Measurements from ENCODE around the gene ANKRD13C. TPM values are rescaled to one million over a fixed set of nuclear protein-coding genes. Genes with fewer than 3 reads are reported as not detected.
"Not testable (repeated sequence)": the region's sequence is repeated elsewhere in the genome, so short reads cannot be mapped to it uniquely, and the experiment has no call there.

Gene ANKRD13C
- total RNA-seq, 2 donors from 2014 or later: 10.7 to 15.1 TPM

DNA sequence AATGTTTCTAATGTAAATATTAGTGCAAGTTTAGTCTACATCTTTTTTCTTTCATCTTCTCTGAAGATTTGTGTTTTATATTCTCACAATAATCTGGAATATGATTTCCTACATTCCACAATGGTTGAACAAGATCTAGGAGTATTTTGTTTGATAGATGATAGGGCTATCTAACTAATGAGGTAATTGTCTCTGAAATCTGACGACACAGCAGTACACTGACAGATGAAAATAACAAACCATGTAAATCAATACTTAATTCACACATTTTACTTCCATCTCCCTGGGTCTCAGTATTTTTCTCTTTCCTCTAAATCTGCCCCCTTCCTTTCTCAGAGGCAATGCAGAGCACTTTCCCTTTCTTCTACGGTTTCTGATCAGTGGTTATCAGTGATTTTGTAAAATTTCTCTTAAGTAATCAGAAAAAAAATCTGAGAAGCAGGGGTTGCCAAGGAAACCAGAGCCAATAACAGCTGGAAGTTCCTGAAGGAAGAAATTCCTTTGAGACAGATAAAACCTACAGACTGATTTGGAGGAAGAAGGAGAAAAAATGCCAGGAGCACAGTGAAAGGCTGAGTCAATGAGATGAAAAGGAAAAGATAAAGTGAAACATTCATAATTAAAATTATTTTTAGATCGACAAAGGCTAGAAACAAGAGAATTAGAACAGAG is 7.3 kb upstream of the ANKRD13C start:
- DNase-seq: no peak
- intact Hi-C loops (cut with DNase I): no loop called here
- ATAC-seq: peak in 1 of 2 donors; percentile 31

DNA sequence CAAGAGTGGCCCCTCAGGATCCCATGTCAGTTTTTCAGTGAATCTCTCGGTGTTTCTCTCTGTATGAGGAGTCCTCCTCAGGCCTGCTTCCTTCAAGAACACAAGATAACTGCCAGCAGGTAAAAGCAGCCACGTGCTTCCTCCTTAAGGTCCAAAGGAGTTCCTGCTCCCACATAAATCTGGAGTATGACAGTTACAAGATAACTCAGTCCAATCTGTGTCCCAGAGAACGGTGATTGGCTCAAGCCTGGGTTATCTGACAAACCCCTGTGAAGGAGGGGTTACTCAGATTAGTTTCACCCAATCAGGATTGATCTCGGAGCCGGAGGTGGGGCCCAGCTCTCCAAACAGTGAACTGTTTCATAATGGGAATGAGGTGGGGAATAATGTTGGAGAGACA is 5.8 kb upstream of the ANKRD13C start:
- no peak for DNase-seq
- ATAC-seq: no peak
- intact Hi-C loops (cut with DNase I): no loop called here

GRCh38 chr1:70358921-70359564 is 4.5 kb upstream of the ANKRD13C start:
- intact Hi-C loops (cut with DNase I): no loop called here
- no peak for DNase-seq
- no peak for ATAC-seq

GRCh38 chr1:70355920-70356319 is 1.4 kb upstream of the ANKRD13C start:
- no peak for ATAC-seq
- intact Hi-C loops (cut with DNase I): no loop called here
- DNase-seq: no peak

DNA sequence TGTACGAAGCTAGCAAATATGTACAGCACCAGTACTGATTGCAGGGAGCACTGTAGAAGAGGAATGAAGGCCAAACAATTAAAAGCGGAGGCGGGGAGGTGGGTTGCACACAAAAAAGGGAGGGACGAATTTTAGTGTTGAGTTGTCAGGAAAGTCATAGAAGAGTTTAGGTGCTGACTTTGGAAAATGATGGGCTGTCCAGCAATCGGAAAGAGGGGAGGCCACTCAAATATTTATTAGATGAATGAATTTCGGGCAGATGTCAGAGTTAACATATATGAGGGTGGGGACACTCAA is 537 bp upstream of the ANKRD13C start:
- ATAC-seq: no peak
- intact Hi-C loops (cut with DNase I): no loop called here
- no peak for DNase-seq

GRCh38 chr1:70353601-70354331 is 756 bp downstream of the ANKRD13C start:
- ATAC-seq (peak; percentile 18 to 53), DNase-seq (no peak)
- intact Hi-C loops (cut with DNase I): no loop called here

DNA sequence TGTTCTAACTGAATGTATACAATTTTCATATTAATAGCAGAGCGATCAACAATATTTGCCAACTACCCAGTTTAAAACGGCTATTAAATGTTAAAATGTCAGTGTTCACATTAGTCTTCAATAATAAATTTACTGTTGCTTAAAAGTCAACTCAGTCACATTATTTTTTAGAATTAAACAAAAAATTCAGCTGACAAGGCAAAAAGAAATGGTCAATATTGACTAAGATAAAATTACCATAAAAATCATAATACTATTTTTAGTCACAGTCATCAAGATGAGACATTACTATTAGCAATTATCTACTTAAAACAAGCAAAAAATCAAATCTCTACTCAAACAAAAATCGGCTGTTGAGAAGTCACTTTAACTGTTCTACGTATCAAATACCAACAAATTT is 1.5 kb downstream of the ANKRD13C start:
- ATAC-seq: no peak
- no peak for DNase-seq
- intact Hi-C loops (cut with DNase I): no loop called here

DNA sequence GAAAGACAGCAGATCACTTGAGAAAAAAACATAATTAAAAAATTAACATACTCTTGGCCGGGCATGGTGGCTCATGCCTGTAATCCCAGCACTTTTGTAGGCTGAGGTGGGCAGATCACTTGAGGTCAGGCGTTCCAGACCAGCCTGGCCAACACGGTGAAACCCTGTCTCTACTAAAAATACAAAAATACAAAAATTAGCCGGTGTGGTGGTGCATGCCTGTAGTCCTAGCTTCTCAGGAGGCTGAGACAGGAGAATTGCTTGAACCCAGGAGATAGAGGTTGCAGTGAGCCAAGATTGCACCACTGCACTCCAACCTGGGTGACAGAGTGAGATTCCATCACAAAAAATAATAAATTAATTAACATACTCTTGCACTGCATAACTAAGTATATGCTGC is 4.7 kb downstream of the ANKRD13C start:
- ATAC-seq; DNase-seq; intact Hi-C loops (cut with DNase I): not testable (repeated sequence)

DNA sequence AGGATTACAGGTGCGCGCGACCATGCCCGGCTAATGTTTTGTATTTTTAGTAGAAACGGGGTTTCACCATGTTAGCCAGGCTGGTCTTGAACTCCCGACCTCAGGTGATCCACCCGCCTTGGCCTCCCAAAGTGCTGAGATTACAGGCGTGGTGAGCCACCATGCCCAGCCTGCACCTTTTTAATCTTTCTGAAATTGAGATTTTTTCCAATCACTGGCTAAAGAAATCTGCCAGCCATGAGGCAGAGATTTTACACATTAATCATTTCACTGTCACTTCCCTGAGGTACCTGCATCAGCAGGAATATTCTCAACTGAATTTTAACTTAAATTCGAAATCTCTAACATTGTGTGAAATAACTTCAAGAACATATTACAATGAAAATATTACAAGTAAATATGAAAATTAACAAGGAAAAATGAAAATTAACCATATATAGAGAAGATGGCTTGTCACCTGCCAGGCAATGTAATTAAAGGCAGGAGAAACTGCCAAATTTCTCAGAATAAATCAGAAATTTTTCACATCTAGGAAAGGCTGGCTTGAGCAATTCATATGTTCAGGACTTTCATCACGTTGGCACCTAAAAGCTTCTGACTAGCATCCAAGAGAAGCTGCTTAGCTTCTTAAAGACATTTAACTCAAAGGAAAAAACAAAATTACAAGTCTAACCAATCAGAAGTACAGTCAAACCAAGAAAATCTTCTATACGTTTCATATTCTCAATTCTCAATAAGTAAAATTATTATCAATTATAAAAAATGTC is 5.9 kb downstream of the ANKRD13C start:
- intact Hi-C loops (cut with DNase I): no loop called here
- ATAC-seq: no peak
- no peak for DNase-seq

GRCh38 chr1:70339644-70340043 is 14.9 kb downstream of the ANKRD13C start:
- ATAC-seq; intact Hi-C loops (cut with DNase I); DNase-seq: not testable (repeated sequence)

DNA sequence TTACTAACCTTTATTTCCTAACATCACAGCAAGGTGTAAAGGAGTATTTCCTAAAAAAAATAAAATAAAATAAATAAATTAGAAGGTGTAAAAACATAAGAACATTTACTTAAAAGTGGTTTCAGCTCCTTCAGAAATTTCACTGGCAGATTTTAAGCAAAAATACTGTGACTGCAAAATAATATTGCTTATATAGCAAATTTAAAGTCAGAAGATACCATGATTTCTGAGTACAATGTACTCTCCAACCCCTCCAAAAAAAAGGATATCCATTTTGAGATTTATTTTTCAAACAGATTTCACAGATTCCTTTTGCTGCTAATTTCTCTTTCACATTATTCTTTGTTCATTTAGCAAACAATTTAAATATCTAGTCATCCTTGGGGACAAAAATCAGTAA is 18.5 kb downstream of the ANKRD13C start:
- no peak for ATAC-seq

DNA sequence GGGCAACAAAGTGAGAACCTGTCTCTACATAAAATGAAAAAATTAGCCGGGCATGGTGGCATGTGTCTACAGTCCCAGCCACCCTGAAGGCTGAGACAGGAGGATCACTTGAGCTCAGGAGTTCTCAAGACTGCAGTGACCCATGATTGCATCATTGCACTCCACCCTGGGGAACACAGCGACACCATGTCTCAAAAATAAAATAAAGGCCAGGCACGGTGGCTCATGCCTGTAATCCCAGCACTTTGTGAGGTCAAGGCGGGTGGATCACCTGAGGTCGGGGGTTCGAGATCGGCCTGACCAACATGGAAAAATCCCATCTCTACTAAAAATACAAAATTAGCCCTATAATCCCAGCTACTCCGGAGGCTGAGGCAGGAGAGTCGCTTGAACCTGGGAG is 20.1 kb downstream of the ANKRD13C start:
- intact Hi-C loops (cut with DNase I): no loop called here
- no peak for DNase-seq
- ATAC-seq: no peak

More for the DNA sequence above, 18.5 kb downstream of the ANKRD13C start:
- DNase-seq: no peak
- intact Hi-C loops (cut with DNase I): no loop called here

DNA sequence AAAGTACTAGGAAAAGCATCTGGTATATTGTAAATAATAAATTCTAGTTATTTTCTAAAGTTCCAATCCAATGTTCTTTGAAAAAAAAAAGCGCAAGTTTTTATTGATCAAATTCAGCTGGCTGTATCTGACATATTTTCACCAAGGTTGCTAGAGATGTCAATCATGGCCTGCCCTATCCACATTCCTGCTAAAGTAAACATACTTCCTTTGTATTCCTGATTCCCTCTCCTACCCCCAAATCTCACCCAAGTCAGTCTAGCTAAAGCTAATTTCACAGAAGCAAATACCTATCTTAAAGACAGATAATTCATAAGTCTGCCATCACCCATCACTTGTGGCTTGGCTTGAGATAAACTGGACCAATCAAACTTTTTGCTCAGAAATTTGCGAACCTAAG is 21.3 kb downstream of the ANKRD13C start:
- ATAC-seq: no peak
- no peak for DNase-seq
- intact Hi-C loops (cut with DNase I): no loop called here

- intact Hi-C loops (cut with DNase I): no loop called here
- DNase-seq: no peak
- ATAC-seq: no peak
Measured at GRCh38 chr1:70331962-70332361, 22.6 kb downstream of the ANKRD13C start.

DNA sequence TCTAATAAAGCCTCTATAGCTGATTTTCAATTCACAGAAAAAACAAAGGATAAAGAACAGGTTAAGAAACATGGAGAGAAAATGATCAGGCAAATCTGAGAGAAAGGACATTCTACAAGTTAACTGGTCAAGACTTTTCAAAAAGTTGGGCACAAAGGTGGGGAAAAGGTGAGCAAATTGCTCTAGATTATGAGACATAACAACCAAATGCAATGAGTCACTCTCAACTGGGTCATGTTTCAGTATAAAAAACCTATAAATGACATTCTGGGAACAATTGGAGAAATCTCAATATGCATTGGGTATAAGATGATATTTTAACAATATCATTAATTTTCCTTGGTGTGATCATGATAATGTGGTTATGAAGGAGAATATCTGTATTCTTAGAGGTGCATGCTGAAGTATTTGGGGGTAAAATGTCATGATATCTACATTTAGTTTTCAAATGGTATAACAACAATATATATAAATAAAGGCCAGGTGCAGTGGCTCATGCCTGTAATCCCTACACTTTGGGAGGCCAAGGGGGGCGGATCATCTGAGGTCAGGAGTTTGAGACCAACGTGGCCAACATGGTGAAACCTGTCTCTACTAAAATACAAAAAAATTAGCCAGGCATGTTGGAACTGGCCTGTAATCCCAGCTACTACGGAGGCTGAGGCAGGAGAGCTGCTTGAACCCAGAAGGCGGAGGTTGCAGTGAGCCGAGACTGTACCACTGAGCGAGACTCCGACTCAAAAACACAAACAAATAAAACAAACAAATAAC is 27.0 kb downstream of the ANKRD13C start:
- ATAC-seq (no peak), DNase-seq (no peak)
- intact Hi-C loops (cut with DNase I): no loop called here

DNA sequence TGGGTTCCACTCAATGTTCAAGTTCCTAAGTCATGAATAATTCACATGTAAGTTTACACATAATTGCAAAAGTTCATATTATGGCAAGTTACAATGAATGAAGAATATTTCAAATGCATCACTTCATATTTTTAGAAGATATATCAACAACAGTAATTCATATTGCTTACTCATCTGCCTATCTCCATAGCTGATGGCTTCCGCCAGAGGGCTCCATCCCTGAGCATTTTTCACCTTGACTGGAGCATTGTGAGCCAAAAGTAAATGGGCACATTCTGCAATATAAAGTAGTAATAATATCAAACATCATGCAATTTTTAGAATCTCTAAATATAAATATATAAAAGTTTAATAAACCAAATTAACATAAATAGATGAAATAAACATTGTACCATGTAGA is 29.8 kb downstream of the ANKRD13C start:
- ATAC-seq: no peak
- DNase-seq: no peak
- intact Hi-C loops (cut with DNase I): no loop called here

DNA sequence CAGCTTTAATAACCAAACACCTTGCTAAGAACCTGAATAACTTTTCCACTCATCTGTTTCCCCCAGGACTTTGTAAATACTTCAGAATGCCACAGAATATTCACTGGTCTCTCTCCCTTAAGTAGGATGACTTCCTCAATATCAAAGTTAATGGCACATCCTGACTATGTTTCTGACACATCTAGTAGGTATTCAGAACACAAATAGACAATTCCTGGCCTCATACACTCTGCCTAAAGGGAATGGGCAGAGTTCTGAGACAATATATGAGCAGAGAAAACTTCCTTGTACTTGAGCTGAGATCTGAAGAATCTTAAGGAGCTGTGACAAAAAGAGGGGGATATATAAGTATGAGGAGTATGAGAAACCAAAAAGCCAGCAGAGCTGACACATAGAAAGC is 34.8 kb downstream of the ANKRD13C start:
- intact Hi-C loops (cut with DNase I): no loop called here
- DNase-seq: no peak
- peak in 1 of 2 donors; percentile 22 for ATAC-seq

DNA sequence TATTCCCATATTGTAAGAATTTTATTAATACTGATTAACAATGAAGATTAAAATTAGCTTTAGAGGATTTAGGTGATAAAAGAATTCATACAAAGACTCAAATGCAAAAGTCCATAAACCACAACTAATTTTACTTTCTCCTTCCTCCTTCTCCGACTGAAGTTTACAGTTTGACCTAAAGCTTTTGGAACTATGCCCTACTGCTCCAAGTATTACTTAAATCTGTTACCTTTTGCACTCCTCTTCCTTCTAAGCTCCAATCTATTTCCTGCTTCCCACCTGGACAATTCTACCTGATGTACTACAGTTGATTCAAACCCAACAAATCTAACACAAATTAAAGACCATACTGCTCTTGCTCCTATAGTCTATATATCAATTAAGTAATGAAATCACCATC is 36.3 kb downstream of the ANKRD13C start:
- DNase-seq: no peak
- intact Hi-C loops (cut with DNase I): no loop called here
- ATAC-seq: no peak

- ATAC-seq (no peak), DNase-seq (no peak)
- intact Hi-C loops (cut with DNase I): no loop called here
Measured at GRCh38 chr1:70317087-70317486, 37.4 kb downstream of the ANKRD13C start.

Data from left cardiac atrium (tissue), 4 donors.